Measurements from ENCODE around the gene SNX2.
A peak's percentile ranks its signal among the peaks of the same experiment; 100 is the strongest.
"Not testable (repeated sequence)": the region's sequence is repeated elsewhere in the genome, so short reads cannot be mapped to it uniquely, and the experiment has no call there.

Gene SNX2

DNA sequence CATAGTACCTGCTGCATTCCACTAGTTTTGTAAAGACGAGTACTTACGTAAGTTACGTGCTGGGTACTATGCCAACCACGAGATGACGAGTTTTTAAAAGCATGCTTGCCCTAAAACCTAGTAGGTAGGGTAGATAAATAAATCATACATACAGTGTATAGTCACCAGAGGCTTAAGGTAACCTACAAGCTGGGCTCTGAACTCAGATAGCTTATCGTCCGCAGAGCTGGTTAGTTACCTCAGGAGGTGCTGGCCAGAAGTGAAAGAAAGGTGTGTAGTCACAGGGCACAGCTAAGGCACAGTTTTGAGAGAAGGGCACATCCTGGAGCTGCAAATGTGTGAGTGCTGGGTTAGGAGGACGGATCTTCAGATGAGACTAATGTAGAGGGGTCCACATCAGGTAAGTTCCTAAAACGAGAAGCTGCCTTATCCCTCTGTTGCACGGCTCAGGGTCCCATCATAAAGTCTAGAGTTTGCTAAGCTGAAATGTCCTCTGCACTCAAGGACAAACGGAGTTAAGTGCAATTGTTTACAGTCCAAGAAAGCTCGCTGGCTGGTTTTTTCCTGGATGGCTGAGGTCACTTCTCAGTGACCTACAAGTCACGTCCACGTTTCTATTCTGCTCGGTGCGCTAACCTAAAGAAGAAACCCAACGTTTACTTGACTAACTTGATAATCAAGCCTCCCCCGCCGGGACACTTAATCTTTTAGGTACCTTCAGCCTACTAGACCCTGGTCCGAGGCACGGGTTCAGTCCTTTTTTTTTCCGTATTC, 69.4 kb downstream of the SNX2 start:
- DNase-seq (ENCODE audit: low read depth): no peak

DNA sequence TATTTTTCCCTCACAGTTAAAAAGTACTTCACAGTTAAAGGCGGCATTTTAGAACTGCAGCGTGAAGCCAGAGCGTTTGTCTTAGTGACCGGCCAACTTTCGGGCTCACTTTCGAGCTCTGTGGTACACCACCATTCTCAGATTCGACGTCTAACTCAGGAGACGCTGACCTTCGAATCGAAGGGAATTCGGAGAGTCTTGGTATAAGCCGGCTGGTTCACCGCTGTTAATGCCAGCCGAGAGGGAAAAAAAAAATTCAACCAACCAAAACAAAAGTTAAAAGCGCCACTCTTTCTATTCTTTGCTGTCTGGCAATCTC, 70.0 kb downstream of the SNX2 start:
- no peak for DNase-seq (ENCODE audit: low read depth)

DNA sequence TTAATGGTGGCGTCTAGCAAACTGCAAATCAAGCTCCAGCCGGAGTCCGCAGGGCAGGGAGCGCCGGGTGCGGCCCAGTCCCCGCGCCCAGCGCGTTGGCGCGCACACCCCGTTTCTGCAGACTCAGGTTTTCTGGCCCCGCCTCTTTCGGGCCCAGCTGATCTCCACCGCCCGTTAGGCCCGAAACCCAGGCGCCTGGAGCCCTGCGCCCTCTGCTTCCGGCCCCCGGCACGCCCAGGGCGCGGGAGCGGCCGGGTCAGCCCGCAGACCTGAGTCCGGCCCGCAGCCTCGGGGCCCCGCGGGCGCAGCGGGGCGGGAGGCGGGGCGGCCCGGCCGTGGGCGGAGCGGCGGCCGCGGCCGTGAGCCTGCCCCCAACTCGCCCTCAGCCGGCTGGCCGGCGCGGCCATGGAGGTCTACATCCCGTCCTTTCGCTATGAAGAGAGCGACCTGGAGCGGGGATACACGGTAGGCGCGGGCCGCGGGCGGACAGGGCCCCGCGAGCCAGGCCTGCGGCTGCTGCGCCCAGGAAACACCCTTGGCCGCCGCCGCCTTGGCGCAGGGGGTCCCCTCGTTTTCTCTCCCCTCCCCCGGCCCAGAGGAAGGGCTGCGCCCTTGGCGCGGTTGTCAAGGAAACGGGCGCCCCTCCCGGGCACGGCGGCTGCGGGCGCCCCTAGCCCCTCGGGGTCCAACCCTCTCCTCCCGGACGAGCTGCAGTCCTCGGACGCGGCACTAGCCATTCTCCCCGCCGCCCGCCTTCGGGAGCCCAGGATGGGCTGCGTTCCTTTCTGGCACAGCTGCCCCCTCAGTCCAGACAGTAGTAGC, 70.6 kb downstream of the SNX2 start, which contains the start of gene SNX24:
Gene SNX24 (plus strand): TSS at position 385 of the 822 bp plus-strand sequence. CDS start 21 bp downstream, at position 406.
- DNase-seq (ENCODE audit: low read depth): peak; percentile 58

DNA sequence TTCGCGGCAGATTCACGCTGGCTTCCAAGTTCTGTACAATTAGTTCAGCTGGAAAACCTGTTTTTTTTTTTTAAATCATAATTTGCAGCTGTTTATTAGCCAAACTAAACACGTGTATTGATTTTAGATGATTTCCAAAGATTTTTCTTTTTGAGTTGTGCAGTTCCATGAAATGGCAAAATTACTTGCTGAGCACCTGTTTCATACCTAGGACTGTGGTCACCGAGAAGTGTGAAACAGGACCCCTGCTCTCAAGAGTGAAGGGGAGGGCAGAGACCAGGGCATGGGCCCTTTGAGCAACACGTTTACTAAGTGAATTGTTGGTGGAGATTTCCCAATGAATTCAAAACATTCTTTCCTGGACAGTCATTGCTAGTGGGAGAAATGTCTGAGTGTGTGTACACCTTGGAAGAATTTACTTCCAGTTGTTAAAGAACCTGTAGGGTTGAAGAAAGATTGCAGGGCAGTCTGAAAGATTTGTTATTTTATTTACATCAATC, 71.2 kb downstream of the SNX2 start:
- DNase-seq (ENCODE audit: low read depth): no peak

DNA sequence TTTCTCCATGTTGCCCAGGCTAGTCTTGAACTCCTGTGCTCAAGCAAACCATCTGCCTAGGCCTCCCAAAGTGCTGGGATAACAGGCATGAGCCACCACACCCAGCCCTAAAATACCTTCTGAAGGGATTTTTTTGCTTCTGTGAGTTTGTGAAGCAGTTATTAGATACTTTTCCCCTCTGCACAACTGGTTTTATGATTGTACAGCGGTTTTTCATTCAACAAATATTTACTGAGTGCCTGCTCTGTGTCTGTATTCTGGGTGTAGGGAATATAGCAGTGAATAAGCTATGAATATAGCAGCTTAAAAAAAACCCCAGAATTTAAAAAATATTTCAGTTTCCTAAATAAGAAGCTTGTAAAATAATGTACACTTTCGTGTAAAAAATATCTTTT, 72.8 kb downstream of the SNX2 start:
- no peak for DNase-seq (ENCODE audit: low read depth)

DNA sequence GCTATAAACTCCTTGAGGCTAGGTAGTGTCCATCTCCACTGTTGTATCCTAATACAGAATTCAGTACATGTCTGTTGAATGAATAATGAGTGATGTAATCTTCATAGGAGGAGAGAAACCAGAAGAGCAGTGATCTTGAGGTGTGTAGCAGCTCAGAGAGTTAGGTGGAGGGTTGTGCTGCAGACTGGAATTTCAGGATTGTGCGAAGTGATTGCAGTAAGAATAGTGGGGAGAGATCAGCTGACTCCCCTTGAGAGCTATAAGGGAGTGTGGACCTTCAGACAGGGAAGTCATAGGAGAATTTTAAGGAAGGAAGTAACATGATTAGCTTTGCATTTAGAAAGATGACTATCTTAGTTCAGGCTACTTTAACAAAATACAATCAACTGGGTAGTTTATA, 74.9 kb downstream of the SNX2 start:
- DNase-seq (ENCODE audit: low read depth): no peak

DNA sequence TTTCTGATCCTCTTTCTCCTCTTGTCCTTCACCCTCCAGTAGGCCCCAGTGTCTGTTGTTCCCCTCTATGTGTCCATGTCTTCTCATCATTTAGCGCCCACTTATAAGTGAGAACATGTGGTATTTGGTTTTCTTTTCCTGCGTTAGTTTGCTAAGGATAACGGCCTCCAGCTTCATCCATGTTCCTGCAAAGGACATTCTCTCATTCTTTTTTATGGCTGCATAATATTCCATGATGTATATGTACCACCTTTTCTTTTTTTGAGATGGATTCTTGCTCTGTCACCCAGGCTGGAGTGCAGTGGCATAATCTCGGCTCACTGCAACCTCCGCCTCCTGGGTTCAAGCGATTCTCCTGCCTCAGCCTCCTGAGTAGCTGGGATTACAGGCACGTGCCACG, 82.7 kb downstream of the SNX2 start:
- not testable (repeated sequence) for DNase-seq (ENCODE audit: low read depth)

DNA sequence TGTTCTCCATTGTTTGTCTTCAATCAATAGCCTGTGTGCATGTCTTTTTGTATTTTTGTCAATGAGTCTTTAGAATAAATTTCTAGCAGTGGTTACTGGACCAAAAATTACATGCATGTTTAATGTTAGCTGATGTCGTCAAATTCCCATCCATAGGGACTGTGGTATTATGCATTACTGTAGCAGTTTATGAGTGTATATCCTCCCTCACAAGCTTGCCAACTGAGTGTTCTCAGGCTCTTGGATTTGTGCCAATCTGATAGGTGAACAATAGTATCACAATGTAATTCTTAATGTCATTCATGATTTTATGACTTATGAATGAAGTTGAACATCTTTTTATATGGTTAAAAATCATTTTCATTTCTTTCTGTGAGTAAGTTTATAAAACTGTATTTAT, 83.6 kb downstream of the SNX2 start:
- DNase-seq (ENCODE audit: low read depth): no peak

DNA sequence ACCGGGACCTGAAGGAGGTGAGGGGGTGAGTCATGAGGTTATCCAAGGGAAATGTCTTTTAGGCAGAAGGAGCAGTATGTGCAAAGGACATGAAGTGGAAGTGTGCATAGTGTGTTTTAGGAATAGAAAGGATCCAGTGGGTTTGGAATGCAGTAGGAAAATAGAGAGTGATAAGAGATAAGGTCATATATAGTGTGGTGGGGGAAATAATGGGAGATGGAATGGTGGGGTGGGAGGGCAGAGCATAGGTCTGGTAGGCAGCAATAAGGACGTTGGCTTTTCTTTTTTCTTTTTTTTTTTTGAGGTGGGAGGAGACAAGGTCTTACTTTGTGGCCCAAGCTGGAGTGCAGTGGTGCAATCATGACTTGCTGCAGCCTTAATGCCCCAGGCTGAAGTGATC, 88.4 kb downstream of the SNX2 start:
- DNase-seq (ENCODE audit: low read depth): no peak

DNA sequence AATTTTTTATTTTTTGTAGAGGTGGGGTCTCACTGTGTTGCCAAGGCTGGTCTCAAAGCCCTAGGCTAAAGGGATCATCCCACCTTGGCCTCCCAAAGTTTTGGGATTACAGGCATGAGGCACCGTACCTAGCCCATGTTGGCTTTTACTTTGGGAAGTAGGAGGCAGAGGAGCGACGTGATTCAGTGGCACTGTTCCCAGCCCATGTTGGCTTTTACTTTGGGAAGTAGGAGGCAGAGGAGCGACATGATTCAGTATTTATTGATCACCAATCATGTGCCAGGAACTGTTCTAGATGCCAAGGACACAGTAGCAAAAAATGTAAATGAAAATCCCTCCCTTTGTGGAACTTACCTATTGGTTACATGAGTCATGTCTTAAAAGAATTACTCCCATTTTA, 88.8 kb downstream of the SNX2 start:
- no peak for DNase-seq (ENCODE audit: low read depth)

DNA sequence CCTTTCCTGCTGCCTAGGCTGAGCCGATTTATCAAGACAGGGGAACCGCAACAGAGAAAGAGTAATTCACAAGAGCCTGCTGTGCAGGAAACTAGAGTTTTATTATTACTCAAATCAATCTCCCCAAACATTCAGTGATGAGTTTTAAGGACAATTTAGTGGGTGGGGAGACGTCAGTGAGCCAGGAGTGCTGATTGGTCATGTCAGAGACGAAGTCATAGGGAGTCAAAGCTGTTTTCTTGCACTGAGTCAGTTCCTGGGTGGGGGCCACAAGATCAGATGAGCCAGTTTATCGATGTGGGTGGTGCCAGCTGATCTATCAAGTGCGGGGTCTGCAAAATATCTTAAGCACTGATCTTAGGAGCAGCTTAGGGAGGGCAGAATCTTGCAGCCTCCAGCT, 89.5 kb downstream of the SNX2 start:
- no peak for DNase-seq (ENCODE audit: low read depth)

DNA sequence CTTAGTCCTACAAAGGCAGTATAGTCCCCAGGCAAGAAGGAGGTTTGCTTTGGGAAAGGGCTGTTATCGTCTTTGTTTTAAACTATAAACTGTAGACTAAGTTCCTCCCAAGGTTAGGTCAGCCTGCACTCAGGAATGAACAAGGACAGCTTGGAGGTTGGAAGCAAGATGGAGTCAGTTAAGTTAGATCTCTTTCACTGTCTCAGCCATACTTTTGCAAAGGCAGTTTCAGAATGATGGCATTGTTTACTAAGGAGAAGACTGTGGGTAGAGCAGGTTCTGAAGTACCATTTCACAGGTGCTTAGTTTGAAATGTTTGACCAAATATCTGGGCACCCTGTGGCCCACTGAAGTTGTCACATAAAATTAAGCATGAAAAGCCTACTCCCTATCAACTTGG, 90.0 kb downstream of the SNX2 start:
- DNase-seq (ENCODE audit: low read depth): no peak

DNA sequence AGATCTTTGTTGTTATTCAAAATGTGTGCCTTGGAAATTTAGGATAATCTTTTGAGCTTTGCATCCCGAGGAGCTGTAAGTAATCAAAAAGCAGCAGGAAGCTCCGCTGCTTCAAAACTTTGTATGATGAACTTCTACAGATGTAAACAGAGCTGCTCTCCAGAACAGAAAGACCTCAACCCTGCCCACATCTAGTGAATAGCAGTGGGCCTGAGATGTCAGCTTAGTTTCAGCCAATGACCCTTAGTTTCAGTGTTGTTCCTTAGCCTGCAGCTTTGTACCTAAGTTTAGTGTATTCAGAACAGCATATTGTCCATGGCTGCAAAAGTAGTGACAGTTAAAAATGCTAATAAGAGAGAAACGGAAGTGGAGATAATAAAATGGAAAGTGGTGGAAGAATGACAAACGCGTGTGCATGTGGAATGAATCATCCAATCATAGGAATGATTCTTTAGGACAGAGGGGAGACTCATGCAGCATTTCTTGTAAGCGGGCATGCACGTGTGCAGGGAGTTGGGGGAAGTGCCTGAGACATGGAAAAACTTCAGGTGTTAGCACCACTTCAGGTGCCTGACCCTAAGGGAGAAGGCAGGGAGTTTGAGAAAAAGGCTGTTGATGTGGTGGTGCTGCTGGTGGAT, 95.5 kb downstream of the SNX2 start:
- no peak for DNase-seq (ENCODE audit: low read depth)

DNA sequence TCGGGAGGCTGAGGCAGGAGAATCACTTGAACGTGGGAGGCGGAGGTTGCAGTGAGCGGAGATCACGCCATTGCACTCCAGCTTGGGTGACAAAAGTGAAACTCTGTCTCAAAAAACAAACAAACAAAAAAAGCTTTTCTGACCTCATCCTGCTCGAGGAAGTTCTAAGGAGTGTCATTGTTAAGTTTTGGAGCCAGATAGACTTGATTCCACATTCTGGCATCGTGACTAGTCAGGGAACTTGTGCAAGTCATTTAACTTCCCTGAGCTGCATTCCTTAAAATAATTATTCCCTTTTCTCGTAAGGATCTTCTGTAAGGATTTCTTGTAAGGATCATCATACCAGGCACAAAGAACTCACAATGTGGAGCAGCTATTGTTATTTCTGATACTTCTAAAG, 96.8 kb downstream of the SNX2 start:
- DNase-seq (ENCODE audit: low read depth): no peak

DNA sequence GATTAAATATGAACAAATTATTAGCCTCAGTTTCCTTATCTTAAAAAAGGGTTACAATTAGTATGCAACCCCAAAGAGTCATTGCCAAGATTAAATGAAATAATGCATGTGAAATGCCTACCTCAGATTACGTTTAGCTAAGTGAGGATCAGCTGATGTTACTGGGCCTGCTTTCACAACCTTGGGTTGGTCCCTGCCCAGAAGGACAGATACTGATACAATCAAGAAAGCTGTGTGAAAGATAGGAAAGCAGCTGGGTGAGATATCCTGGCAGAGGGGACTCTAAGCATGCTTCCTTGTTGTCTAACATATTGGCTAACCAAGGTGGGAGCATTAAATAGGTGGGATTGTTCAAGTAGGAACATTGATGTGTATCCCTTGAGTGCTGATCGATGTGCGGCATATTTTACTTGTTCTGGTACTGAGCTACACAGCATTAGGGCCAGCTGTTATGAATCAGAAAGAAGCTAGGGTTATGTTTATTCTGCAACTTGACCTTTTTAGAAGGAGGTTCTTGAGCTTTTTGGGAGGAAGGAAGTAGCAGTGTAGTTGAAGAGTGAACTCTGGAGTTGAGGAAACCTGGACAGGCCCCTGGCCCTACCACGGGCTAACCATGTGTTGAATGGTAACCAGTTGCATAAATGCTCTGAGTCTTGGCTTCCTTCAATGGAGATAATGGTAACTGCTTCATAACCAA, 99.4 kb downstream of the SNX2 start:
- no peak for DNase-seq (ENCODE audit: low read depth)

DNA sequence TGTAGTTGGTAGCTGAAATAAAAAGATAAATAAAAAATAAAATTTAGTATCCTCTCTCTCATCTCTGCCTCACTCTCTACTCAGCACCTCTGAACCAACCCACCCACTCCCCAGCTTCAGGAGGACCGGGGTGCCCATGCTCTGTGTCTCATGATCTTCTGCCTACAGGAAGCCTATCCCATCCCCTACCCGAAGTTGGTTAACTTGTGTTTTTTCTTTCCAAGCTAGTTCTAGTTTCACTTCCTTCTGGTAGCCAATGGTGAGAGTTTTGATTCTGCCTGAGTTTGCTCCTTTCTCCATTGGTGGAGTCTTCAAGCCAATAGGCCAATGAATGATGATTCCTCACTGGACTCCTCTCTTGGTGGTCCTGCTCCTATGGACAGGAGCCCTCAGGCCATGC, 102.6 kb downstream of the SNX2 start:
- no peak for DNase-seq (ENCODE audit: low read depth)

DNA sequence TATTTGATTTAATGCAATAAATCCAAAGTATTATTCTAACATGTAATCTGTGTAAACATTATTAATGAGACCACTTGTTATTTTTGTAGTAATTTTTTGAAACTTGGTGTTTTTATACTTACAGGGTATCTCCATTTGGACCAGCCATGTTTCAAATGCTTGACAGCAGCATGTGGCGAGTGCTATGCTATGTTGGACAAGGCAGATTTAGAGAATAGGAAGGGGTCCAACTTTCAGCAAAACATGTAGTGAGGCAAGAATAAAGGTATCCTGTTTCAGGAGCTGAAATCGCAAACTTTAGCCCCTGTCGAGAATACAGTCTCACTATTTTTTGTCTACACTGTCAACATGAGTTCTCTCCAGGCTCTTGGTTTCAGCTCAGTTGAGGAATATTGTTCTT, 104.2 kb downstream of the SNX2 start:
- DNase-seq (ENCODE audit: low read depth): no peak

All from activated T-cell treated with anti-CD3 and anti-CD28 coated beads for 48 hours (primary cell).